Breast epithelium (tissue), 3 donors: ENCODE results near the gene TMEM212.

Source experiments
- POLR2A ChIP-seq: fragments of 450-650 bp; IDR thresholded peaks from one replicate; pipeline ENCODE4 v1.6.1; 2016; ENCODE audit warnings: antibody characterized with exemption, mild to moderate bottlenecking, moderate library complexity
- POLR2AphosphoS5 ChIP-seq, 3 donors: sonication (generic); formaldehyde crosslinking; IDR thresholded peaks; one replicate each; pipeline ENCODE4 v1.6.1; 2017; ENCODE audit warnings: antibody characterized with exemption in 3 of 3
- TF ChIP-seq, protein P1 (sequence below), 3 donors: fragments of 450-650 bp; IDR thresholded peaks; one replicate each; pipeline ENCODE4 v1.5.1; 2016 to 2017; ENCODE audit warnings: antibody characterized with exemption in 3 of 3, mild to moderate bottlenecking in 3 of 3, moderate library complexity in 3 of 3

DNA sequence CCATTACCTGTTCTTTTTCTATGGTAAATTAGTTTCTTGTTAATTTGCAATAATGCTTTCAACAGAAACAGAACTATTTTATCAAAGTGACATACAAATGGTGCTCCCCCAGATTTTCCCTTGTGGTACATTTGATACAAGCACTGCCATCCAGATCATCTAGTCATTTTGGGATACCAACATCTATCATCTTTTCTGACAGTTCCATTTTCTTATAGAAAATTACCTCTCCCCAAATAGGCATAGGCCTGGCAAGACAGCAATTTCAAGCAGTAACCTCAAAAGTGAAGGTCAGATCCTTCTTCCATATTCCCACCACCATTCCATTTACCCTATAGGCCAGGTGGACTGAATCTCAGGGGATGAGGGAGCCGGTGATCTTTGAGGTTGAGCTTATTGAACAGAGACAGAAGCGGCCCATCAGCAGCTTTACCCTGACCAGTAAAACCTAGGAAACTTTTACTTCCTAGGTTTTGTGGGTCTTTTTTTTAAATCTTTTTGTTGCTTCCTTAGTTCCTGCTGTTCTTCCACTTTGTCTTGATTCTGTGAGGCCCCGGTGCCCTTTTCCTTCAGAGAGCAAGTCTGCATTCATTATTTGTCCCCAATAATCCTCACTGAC is 29.8 kb upstream of the TMEM212 start:
- TF ChIP-seq, protein P1, sequence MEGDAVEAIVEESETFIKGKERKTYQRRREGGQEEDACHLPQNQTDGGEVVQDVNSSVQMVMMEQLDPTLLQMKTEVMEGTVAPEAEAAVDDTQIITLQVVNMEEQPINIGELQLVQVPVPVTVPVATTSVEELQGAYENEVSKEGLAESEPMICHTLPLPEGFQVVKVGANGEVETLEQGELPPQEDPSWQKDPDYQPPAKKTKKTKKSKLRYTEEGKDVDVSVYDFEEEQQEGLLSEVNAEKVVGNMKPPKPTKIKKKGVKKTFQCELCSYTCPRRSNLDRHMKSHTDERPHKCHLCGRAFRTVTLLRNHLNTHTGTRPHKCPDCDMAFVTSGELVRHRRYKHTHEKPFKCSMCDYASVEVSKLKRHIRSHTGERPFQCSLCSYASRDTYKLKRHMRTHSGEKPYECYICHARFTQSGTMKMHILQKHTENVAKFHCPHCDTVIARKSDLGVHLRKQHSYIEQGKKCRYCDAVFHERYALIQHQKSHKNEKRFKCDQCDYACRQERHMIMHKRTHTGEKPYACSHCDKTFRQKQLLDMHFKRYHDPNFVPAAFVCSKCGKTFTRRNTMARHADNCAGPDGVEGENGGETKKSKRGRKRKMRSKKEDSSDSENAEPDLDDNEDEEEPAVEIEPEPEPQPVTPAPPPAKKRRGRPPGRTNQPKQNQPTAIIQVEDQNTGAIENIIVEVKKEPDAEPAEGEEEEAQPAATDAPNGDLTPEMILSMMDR (IDR thresholded peaks at IDR 0.05) = no peak
- TF ChIP-seq POLR2A = no peak
- TF ChIP-seq POLR2AphosphoS5 (IDR thresholded peaks at IDR 0.05) = no peak
